SK-N-SH treated with all-trans-retinoic acid at 6 μM for 48 hours (cell line): ENCODE measurements around the gene CMIP.

Source experiments
- ARNTL ChIP-seq: fragments of 450-650 bp; formaldehyde crosslinking; IDR thresholded peaks from 2 replicates; pipeline ENCODE4 v1.5.0; 2020; ENCODE audit warnings: low read depth, mild to moderate bottlenecking, moderate library complexity, borderline replicate concordance
- GLIS3 ChIP-seq: fragments of 250-450 bp; sonication (Bioruptor Pico); IDR thresholded peaks from 2 replicates; pipeline ENCODE4 v1.5.0; 2020; ENCODE audit warnings: mild to moderate bottlenecking, moderate library complexity
- RARB ChIP-seq: fragments of 250-450 bp; sonication (Bioruptor Pico); IDR thresholded peaks from 2 replicates; pipeline ENCODE4 v1.8.0; 2021; ENCODE audit warnings: mild to moderate bottlenecking, moderate library complexity
- ZFP30 ChIP-seq: fragments of 450-650 bp; formaldehyde crosslinking; IDR thresholded peaks from 2 replicates; pipeline ENCODE4 v1.5.0; 2022; ENCODE audit warnings: mild to moderate bottlenecking, moderate library complexity
- ZNF565 ChIP-seq: fragments of 450-650 bp; formaldehyde crosslinking; conservative IDR thresholded peaks from 2 replicates; pipeline ENCODE4 v1.5.0; 2020; ENCODE audit warnings: low read depth, mild to moderate bottlenecking, moderate library complexity
- ZNF8 ChIP-seq: fragments of 450-650 bp; formaldehyde crosslinking; IDR thresholded peaks from 2 replicates; pipeline ENCODE4 v1.5.0; 2020; ENCODE audit warnings: mild to moderate bottlenecking, moderate library complexity
- TF ChIP-seq, protein P1 (sequence below): fragments of 250-450 bp; sonication (Bioruptor Pico); IDR thresholded peaks from 2 replicates; pipeline ENCODE4 v1.5.1; 2020; ENCODE audit warnings: low read depth, mild to moderate bottlenecking, moderate library complexity
- TF ChIP-seq, protein P2 (sequence below): fragments of 250-450 bp; sonication (Bioruptor Pico); IDR thresholded peaks from 2 replicates; pipeline ENCODE4 v1.8.0; 2021; ENCODE audit warnings: low read depth, mild to moderate bottlenecking, moderate library complexity, borderline replicate concordance
- TF ChIP-seq, protein P3 (sequence below): fragments of 250-450 bp; sonication (Bioruptor Pico); IDR thresholded peaks from 2 replicates; pipeline ENCODE4 v1.5.0; 2020; ENCODE audit warnings: mild to moderate bottlenecking, moderate library complexity

DNA sequence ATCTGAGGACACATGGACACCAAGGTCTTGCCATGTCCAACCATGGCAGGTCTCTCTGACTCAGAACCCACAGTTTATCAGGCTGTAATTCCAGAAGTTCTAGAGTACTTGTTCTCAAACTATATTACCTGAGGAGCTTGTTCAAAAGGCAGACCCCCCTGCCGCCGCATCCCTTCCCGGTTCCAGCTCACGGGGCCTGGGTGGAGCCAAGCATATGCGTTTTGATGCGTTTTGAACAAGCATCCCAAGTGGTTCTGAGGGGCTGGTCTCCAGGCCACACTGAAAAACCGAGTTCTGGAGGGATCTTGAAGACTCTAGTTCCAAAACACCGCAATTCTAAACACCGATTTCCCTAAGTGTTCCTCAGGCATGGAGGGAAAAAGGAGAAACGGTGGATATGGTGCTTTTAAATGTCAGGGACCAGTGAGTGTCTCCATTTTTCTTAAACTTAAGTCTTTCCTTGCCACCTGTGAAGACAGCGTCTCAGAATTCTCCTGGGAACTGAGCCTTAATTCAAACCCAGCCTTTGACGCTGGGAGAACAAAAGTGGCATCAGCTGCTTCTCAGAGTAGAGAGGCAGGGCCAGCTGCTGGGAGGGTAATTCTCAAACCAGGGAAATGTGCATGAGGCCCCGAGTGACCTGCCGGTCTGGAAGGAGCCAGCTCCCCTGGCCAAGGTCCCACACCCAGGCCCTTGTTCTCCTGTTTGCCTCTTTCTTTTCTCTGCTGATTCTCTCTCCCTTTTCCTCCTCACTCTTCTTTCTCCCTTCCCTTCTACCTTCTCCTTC lies 250.1 kb downstream of the CMIP start:
- TF ChIP-seq ZNF8 (CRISPR knock-in tag) (no peak), RARB (CRISPR knock-in tag) (no peak), ZNF565 (no peak), ZFP30 (CRISPR knock-in tag) (no peak), GLIS3 (CRISPR knock-in tag) (no peak), ARNTL (CRISPR knock-in tag) (no peak)
- TF ChIP-seq, protein P1, sequence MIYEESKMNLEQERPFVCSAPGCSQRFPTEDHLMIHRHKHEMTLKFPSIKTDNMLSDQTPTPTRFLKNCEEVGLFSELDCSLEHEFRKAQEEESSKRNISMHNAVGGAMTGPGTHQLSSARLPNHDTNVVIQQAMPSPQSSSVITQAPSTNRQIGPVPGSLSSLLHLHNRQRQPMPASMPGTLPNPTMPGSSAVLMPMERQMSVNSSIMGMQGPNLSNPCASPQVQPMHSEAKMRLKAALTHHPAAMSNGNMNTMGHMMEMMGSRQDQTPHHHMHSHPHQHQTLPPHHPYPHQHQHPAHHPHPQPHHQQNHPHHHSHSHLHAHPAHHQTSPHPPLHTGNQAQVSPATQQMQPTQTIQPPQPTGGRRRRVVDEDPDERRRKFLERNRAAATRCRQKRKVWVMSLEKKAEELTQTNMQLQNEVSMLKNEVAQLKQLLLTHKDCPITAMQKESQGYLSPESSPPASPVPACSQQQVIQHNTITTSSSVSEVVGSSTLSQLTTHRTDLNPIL (CRISPR knock-in tag): no peak
- TF ChIP-seq, protein P2, sequence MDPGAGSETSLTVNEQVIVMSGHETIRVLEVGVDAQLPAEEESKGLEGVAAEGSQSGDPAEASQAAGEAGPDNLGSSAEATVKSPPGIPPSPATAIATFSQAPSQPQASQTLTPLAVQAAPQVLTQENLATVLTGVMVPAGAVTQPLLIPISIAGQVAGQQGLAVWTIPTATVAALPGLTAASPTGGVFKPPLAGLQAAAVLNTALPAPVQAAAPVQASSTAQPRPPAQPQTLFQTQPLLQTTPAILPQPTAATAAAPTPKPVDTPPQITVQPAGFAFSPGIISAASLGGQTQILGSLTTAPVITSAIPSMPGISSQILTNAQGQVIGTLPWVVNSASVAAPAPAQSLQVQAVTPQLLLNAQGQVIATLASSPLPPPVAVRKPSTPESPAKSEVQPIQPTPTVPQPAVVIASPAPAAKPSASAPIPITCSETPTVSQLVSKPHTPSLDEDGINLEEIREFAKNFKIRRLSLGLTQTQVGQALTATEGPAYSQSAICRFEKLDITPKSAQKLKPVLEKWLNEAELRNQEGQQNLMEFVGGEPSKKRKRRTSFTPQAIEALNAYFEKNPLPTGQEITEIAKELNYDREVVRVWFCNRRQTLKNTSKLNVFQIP (CRISPR knock-in tag): no peak
- TF ChIP-seq, protein P3, sequence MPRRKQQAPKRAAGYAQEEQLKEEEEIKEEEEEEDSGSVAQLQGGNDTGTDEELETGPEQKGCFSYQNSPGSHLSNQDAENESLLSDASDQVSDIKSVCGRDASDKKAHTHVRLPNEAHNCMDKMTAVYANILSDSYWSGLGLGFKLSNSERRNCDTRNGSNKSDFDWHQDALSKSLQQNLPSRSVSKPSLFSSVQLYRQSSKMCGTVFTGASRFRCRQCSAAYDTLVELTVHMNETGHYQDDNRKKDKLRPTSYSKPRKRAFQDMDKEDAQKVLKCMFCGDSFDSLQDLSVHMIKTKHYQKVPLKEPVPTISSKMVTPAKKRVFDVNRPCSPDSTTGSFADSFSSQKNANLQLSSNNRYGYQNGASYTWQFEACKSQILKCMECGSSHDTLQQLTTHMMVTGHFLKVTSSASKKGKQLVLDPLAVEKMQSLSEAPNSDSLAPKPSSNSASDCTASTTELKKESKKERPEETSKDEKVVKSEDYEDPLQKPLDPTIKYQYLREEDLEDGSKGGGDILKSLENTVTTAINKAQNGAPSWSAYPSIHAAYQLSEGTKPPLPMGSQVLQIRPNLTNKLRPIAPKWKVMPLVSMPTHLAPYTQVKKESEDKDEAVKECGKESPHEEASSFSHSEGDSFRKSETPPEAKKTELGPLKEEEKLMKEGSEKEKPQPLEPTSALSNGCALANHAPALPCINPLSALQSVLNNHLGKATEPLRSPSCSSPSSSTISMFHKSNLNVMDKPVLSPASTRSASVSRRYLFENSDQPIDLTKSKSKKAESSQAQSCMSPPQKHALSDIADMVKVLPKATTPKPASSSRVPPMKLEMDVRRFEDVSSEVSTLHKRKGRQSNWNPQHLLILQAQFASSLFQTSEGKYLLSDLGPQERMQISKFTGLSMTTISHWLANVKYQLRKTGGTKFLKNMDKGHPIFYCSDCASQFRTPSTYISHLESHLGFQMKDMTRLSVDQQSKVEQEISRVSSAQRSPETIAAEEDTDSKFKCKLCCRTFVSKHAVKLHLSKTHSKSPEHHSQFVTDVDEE (CRISPR knock-in tag): no peak
